Lower leg skin (tissue), 4 donors: Measurements from ENCODE around the gene SFI1. TPM values are rescaled to one million over a fixed set of nuclear protein-coding genes. Genes with fewer than 3 reads are reported as not detected.
"Not testable (repeated sequence)": the region's sequence is repeated elsewhere in the genome, so short reads cannot be mapped to it uniquely, and the experiment has no call there.

Experiments
- DNase-seq, 2 donors: peaks; one replicate each; pipeline ENCODE4 v3.0.0-alpha.2; 2019; ENCODE audit warnings: low spot score in 2 of 2
- H3K4me3 ChIP-seq: fragments of 200-600 bp; sonication (generic); 2 replicates; pipeline ENCODE4 v1.5.1; 2017; ENCODE audit warnings: mild to moderate bottlenecking, low read depth; ENCODE audit not compliant: poor library complexity, severe bottlenecking
- CTCF ChIP-seq, 3 donors: fragments of 450-650 bp; IDR thresholded peaks; one replicate each; pipeline ENCODE4 v1.5.1; 2016; ENCODE audit warnings: antibody characterized with exemption in 3 of 3, mild to moderate bottlenecking in 3 of 3, moderate library complexity in 2 of 3
- POLR2A ChIP-seq, 2 donors: fragments of 450-650 bp; IDR thresholded peaks; one replicate each; pipeline ENCODE4 v1.6.1; 2016 to 2017; ENCODE audit warnings: antibody characterized with exemption in 2 of 2, mild to moderate bottlenecking in 1 of 2, moderate library complexity in 1 of 2
- WGBS, 2 donors: methylation state at CpG; one replicate each; pipeline ENCODE4 v1.1.5; 2018; 5-methylcytosine and 5-hydroxymethylcytosine counted together
- intact Hi-C: fragments of 100-400 bp; cut with DNase I; formaldehyde crosslinking; loops from one replicate; pipeline ENCODE4 v1.15.0; 2023; ENCODE audit warnings: low total_unique reads
- total RNA-seq, 4 donors: library from RNA; depleted of rRNA; stranded (reverse); fragments of >200 nt; gene quantifications; one replicate each; pipeline ENCODE4 v1.1.0, GENCODE V29; 2016

The SFI1 gene
- total RNA-seq, 4 donors from 2014 or later = 24.2 to 66.4 (median 32.2) TPM

- no peak for DNase-seq
- TF ChIP-seq POLR2A (IDR thresholded peaks at IDR 0.05) (no peak), CTCF (IDR thresholded peaks at IDR 0.05) (no peak)
- WGBS, 2 donors = 66 to 76% methylated on average over 3 of the region's 3 CpGs
Observed at GRCh38 chr22:31530823-31531195, 34.5 kb downstream of the SFI1 start.

GRCh38 chr22:31532060-31532459 is 35.7 kb downstream of the SFI1 start:
- TF ChIP-seq CTCF (IDR thresholded peaks at IDR 0.05) (no peak), POLR2A (IDR thresholded peaks at IDR 0.05) (no peak)
- no peak for DNase-seq
- 76 to 93% methylated on average over 1 of the region's 1 CpG for WGBS, 2 donors
- no peak overlapping the region for H3K4me3 ChIP-seq
- intact Hi-C loops = no loop called here

More at GRCh38 chr22:31530823-31531195, 34.5 kb downstream of the SFI1 start:
- intact Hi-C loops = no loop called here
- H3K4me3 ChIP-seq = no peak overlapping the region

- no peak for DNase-seq
- WGBS, 2 donors = 86 to 89% methylated on average over 5 of the region's 5 CpGs
- no peak for TF ChIP-seq POLR2A (IDR thresholded peaks at IDR 0.05)
- TF ChIP-seq CTCF (IDR thresholded peaks at IDR 0.05) = no peak
Observed at GRCh38 chr22:31533374-31533773, 37.0 kb downstream of the SFI1 start.

GRCh38 chr22:31537019-31537535 is 40.7 kb downstream of the SFI1 start:
- 88 to 89% methylated on average over 8 of the region's 8 CpGs for WGBS, 2 donors
- TF ChIP-seq CTCF (IDR thresholded peaks at IDR 0.05) = no peak
- TF ChIP-seq POLR2A (IDR thresholded peaks at IDR 0.05) = no peak
- no peak overlapping the region for H3K4me3 ChIP-seq
- DNase-seq = peak in 1 of 2 donors; percentile 7
- intact Hi-C loops = no loop called here

More at GRCh38 chr22:31533374-31533773, 37.0 kb downstream of the SFI1 start:
- intact Hi-C loops = no loop called here
- no peak overlapping the region for H3K4me3 ChIP-seq

GRCh38 chr22:31538815-31539214 is 42.5 kb downstream of the SFI1 start:
- 90 to 91% methylated on average over 5 of the region's 5 CpGs for WGBS, 2 donors
- DNase-seq = peak in 1 of 2 donors; percentile 8
- TF ChIP-seq CTCF (IDR thresholded peaks at IDR 0.05) (no peak), POLR2A (IDR thresholded peaks at IDR 0.05) (no peak)
- H3K4me3 ChIP-seq = no peak overlapping the region
- intact Hi-C loops = no loop called here

DNA sequence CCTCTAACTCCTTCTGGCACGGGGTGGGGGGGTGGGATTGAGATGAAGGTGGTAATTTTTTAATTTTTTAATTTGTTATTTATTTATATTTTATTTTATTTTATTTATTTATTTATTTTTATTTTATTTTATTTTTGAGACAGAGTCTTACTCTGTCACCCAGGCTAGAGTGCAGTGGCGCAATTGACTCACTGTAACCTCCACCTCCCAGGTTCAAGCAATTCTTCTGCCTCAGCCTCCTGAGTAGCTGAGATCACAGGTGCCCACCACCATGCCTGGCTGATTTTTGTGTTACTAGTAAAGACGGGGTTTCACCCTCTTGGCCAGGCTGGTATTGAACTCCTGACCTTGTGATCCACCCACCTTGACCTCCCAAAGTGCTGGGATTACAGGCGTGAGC is 43.8 kb downstream of the SFI1 start:
- H3K4me3 ChIP-seq, intact Hi-C loops: not testable (repeated sequence)
- peak in 1 of 2 donors; percentile 7 for DNase-seq
- 97% methylated on average over 4 of the region's 4 CpGs for WGBS, 2 donors
